IMR-90 (cell line): ENCODE results near the gene SLIT3. TPM values are rescaled to one million over a fixed set of nuclear protein-coding genes. Genes with fewer than 3 reads are reported as not detected.

ENCODE experiments used
- ATAC-seq: fragments of 200-7000 bp; cut with Tn5 transposase; 2 replicates; pipeline ENCODE4 v1.9.1; 2020; ENCODE audit warnings: low read depth, mild to moderate bottlenecking, moderate library complexity
- BruUV-seq: library from RNA; stranded (reverse); fragments of 400-500 nt; replicated peaks from 2 replicates; lab custom pipeline; 2021; lab: Mats Ljungman, UMichigan
- CTCF ChIA-PET: fragments of 300-600 bp; formaldehyde crosslinking; extraction: SDS; loops from one replicate; lab custom pipeline; 2021; ENCODE audit warnings: antibody characterized with exemption; lab: Yijun Ruan, JAX
- POLR2A ChIA-PET: fragments of 300-600 bp; sonication (Branson Sonifier 250); formaldehyde crosslinking; loops from one replicate; lab custom pipeline; 2022; ENCODE audit warnings: antibody characterized with exemption; ENCODE audit not compliant: unreplicated experiment; lab: Charles Lee
- DNase-seq: peaks from one replicate; pipeline ENCODE4 v3.0.0; 2013
- H2AFZ ChIP-seq: replicated peaks from 2 replicates; pipeline ENCODE3; 2013; ENCODE audit warnings: low read length, mild to moderate bottlenecking; ENCODE audit not compliant: poor library complexity
- H2AK5ac ChIP-seq: 2 replicates; pipeline ENCODE4 v1.6.1; 2013; ENCODE audit warnings: low read depth, low read length, inconsistent platforms
- H2AK9ac ChIP-seq: replicated peaks from 2 replicates; pipeline ENCODE3; 2013; ENCODE audit warnings: mild to moderate bottlenecking, low read depth, low read length, moderate library complexity; ENCODE audit not compliant: poor library complexity
- H2BK120ac ChIP-seq: 2 replicates; pipeline ENCODE4 v1.6.1; 2013; ENCODE audit warnings: low read depth, low read length, inconsistent platforms
- H2BK15ac ChIP-seq: 3 replicates; pipeline ENCODE4 v1.6.1; 2013; ENCODE audit warnings: low read depth, low read length, inconsistent platforms
- H2BK20ac ChIP-seq: 2 replicates; pipeline ENCODE4 v1.6.1; 2013; ENCODE audit warnings: low read depth, mild to moderate bottlenecking, inconsistent platforms, low read length, moderate library complexity
- H2BK5ac ChIP-seq: 2 replicates; pipeline ENCODE4 v1.6.1; 2013; ENCODE audit warnings: mild to moderate bottlenecking, low read depth, low read length, inconsistent platforms; ENCODE audit not compliant: poor library complexity, severe bottlenecking
- H3K14ac ChIP-seq: replicated peaks from 2 replicates; pipeline ENCODE4 v1.6.1; 2013; ENCODE audit warnings: low read depth, low read length, inconsistent platforms
- H3K18ac ChIP-seq: 2 replicates; pipeline ENCODE4 v1.6.1; 2013; ENCODE audit warnings: low read depth, low read length, control low read depth
- H3K23ac ChIP-seq: 2 replicates; pipeline ENCODE4 v1.6.1; 2013; ENCODE audit warnings: low read depth, low read length, inconsistent platforms
- H3K27ac ChIP-seq: 2 replicates; pipeline ENCODE4 v1.5.1; 2013; ENCODE audit warnings: mild to moderate bottlenecking, control low read depth, low read length; ENCODE audit not compliant: insufficient read depth
- H3K27me3 ChIP-seq: 2 replicates; pipeline ENCODE4 v1.6.1; 2013; ENCODE audit warnings: low read length; ENCODE audit not compliant: control insufficient read depth, insufficient read depth
- H3K36me3 ChIP-seq: 2 replicates; pipeline ENCODE4 v1.6.1; 2013; ENCODE audit warnings: low read length, mixed read lengths; ENCODE audit not compliant: control insufficient read depth, insufficient read depth
- H3K4ac ChIP-seq: 2 replicates; pipeline ENCODE4 v1.6.1; 2013; ENCODE audit warnings: low read depth, low read length, inconsistent platforms
- H3K4me1 ChIP-seq: 2 replicates; pipeline ENCODE4 v1.6.1; 2013; ENCODE audit warnings: low read length, mixed read lengths; ENCODE audit not compliant: control insufficient read depth, insufficient read depth
- H3K4me2 ChIP-seq: 2 replicates; pipeline ENCODE4 v1.6.1; 2013; ENCODE audit warnings: low read depth, mild to moderate bottlenecking, control low read depth, low read length, moderate library complexity
- H3K4me3 ChIP-seq: 2 replicates; pipeline ENCODE4 v1.5.1; 2013; ENCODE audit warnings: low read depth, mild to moderate bottlenecking, control low read depth, low read length, moderate library complexity; ENCODE audit not compliant: insufficient read depth
- H3K56ac ChIP-seq: 2 replicates; pipeline ENCODE4 v1.6.1; 2013; ENCODE audit warnings: low read length, inconsistent platforms; ENCODE audit not compliant: insufficient read depth; ENCODE audit errors: extremely low read depth
- H3K79me1 ChIP-seq, 2 experiments: 2 replicates each; pipeline ENCODE4 v1.6.1; 2013; ENCODE audit warnings: low read length in 2 of 2, inconsistent platforms in 1 of 2, low read depth in 1 of 2
- H3K9ac ChIP-seq: 2 replicates; pipeline ENCODE4 v1.6.1; 2013; ENCODE audit warnings: low read depth, low read length, control low read depth
- H3K9me1 ChIP-seq: 2 replicates; pipeline ENCODE4 v1.6.1; 2013; ENCODE audit warnings: low read length, inconsistent platforms; ENCODE audit not compliant: insufficient read depth
- H3K9me3 ChIP-seq: 2 replicates; pipeline ENCODE4 v1.6.1; 2013; ENCODE audit warnings: low read length; ENCODE audit not compliant: control insufficient read depth, insufficient read depth
- H4K20me1 ChIP-seq: 2 replicates; pipeline ENCODE4 v1.6.1; 2013; ENCODE audit warnings: low read length, inconsistent platforms; ENCODE audit not compliant: insufficient read depth
- H4K5ac ChIP-seq: 2 replicates; pipeline ENCODE4 v1.6.1; 2013; ENCODE audit warnings: mild to moderate bottlenecking, low read depth, low read length, control low read depth
- H4K8ac ChIP-seq, 2 experiments: 2 replicates each; pipeline ENCODE4 v1.6.1; 2013; ENCODE audit warnings: low read depth in 2 of 2, low read length in 2 of 2, control low read depth in 1 of 2, inconsistent platforms in 1 of 2
- H4K91ac ChIP-seq: 2 replicates; pipeline ENCODE4 v1.6.1; 2013; ENCODE audit warnings: low read depth, low read length, inconsistent platforms; ENCODE audit not compliant: insufficient read depth
- BHLHE40 ChIP-seq: fragments of 150-350 bp; IDR thresholded peaks from 2 replicates; pipeline ENCODE4 v1.6.1; 2016; ENCODE audit warnings: mild to moderate bottlenecking, low read depth, low read length
- CEBPB ChIP-seq: IDR thresholded peaks from 2 replicates; pipeline ENCODE4 v1.6.1; 2012; ENCODE audit warnings: low read depth, low read length, improper control_type of control experiment
- CHD1 ChIP-seq: IDR thresholded peaks from 2 replicates; pipeline ENCODE4 v1.6.1; 2012; ENCODE audit warnings: low read depth, low read length, improper control_type of control experiment
- ELK1 ChIP-seq: fragments of 150-350 bp; IDR thresholded peaks from 2 replicates; pipeline ENCODE4 v1.6.1; 2016; ENCODE audit warnings: low read depth, mild to moderate bottlenecking, low read length, moderate library complexity, borderline replicate concordance
- FOS ChIP-seq: fragments of 150-350 bp; IDR thresholded peaks from 2 replicates; pipeline ENCODE4 v1.6.1; 2016; ENCODE audit warnings: low read depth, low read length
- MAFK ChIP-seq: IDR thresholded peaks from 2 replicates; pipeline ENCODE4 v1.6.1; 2012; ENCODE audit warnings: low read depth, low read length, improper control_type of control experiment
- MAZ ChIP-seq: IDR thresholded peaks from 2 replicates; pipeline ENCODE4 v1.6.1; 2012; ENCODE audit warnings: low read depth, mild to moderate bottlenecking, low read length, improper control_type of control experiment, moderate library complexity, borderline replicate concordance
- MXI1 ChIP-seq: IDR thresholded peaks from 2 replicates; pipeline ENCODE4 v1.6.1; 2012; ENCODE audit warnings: low read depth, mild to moderate bottlenecking, low read length, moderate library complexity, borderline replicate concordance
- NFE2L2 ChIP-seq: fragments of 150-350 bp; IDR thresholded peaks from 2 replicates; pipeline ENCODE4 v1.6.1; 2016; ENCODE audit warnings: low read depth, mild to moderate bottlenecking, low read length
- POLR2A ChIP-seq: IDR thresholded peaks from 2 replicates; pipeline ENCODE4 v1.6.1; 2012; ENCODE audit warnings: mild to moderate bottlenecking, low read depth, low read length
- RAD21 ChIP-seq: IDR thresholded peaks from 2 replicates; pipeline ENCODE4 v1.6.1; 2012; ENCODE audit warnings: low read length, improper control_type of control experiment
- RCOR1 ChIP-seq: IDR thresholded peaks from 2 replicates; pipeline ENCODE4 v1.6.1; 2012; ENCODE audit warnings: mild to moderate bottlenecking, low read length, improper control_type of control experiment; ENCODE audit not compliant: insufficient replicate concordance
- RFX5 ChIP-seq: IDR thresholded peaks from 2 replicates; pipeline ENCODE4 v1.8.0; 2012; ENCODE audit warnings: low read depth, mild to moderate bottlenecking, low read length, moderate library complexity
- SMC3 ChIP-seq: fragments of 150-350 bp; IDR thresholded peaks from 2 replicates; pipeline ENCODE4 v1.6.1; 2016; ENCODE audit warnings: low read depth, mild to moderate bottlenecking, antibody characterized with exemption, low read length, moderate library complexity
- WGBS, 2 experiments: methylation state at CpG; one replicate each; pipeline versions ENCODE4 v1.1.5 to v1.1.7; 2013; ENCODE audit warnings: missing lambda C conversion rate in 2 of 2; ENCODE audit not compliant: insufficient read length in 1 of 2; ENCODE audit errors: extremely low coverage in 2 of 2; 5-methylcytosine and 5-hydroxymethylcytosine counted together
- dilution Hi-C: fragments of 300-500 bp; cut with HindIII; formaldehyde crosslinking; loops from one replicate; pipeline ENCODE4 v1.14.3; 2018; ENCODE audit warnings: low sequenced_read_pairs; ENCODE audit not compliant: unreplicated experiment
- in situ Hi-C: fragments of 300-500 bp; cut with MboI; formaldehyde crosslinking; loops from 3 replicates; pipeline ENCODE4 v1.14.3; 2019; ENCODE audit warnings: low sequenced_read_pairs, inconsistent platforms, mixed read lengths
- intact Hi-C: fragments of 100-400 bp; cut with micrococcal nuclease; formaldehyde crosslinking; loops from 2 replicates; pipeline ENCODE4 v1.10.0; 2022
- polyA plus RNA-seq, 3 experiments: library from polyadenylated mRNA; depleted of rRNA; stranded (reverse); fragments of >200 nt; gene quantifications; 2 replicates each; pipeline ENCODE4 v1.2.3, GENCODE V29; 2012; ENCODE audit warnings: low replicate concordance in 1 of 3
- total RNA-seq: library from RNA; depleted of rRNA; stranded (reverse); fragments of >200 nt; gene quantifications from 2 replicates; pipeline ENCODE4 v1.2.3, GENCODE V29; 2012
- TF ChIP-seq, protein P1 (sequence below): conservative IDR thresholded peaks from 2 replicates; pipeline ENCODE4 v1.5.1; 2012; ENCODE audit warnings: mild to moderate bottlenecking, low read depth, low read length, improper control_type of control experiment
- TF ChIP-seq, protein P2 (sequence below): fragments of 150-350 bp; IDR thresholded peaks from 2 replicates; pipeline ENCODE4 v1.6.1; 2017; ENCODE audit warnings: mild to moderate bottlenecking, antibody characterized with exemption, low read length, low read depth

SLIT3 gene
- total and polyA plus RNA-seq, 2 of the 4 experiments (the other 2 are of a cell fraction) = 0.18 to 0.50 TPM

GRCh38 chr5:168931638-168932345 lies 369.1 kb downstream of the SLIT3 start:
- Histone ChIP-seq H4K8ac (no peak overlapping the region), H2AK5ac (no peak overlapping the region), H3K9me3 (no peaks in the 10 kb centered on the region), H2BK20ac (no peak overlapping the region), H3K18ac (no peak overlapping the region), H3K27me3 (no peaks in the 10 kb centered on the region), H3K27ac (no peak overlapping the region), H3K56ac (no peak overlapping the region), H3K4me2 (no peak overlapping the region), H3K36me3 (no peaks in the 10 kb centered on the region), H3K9me1 (no peaks in the 10 kb centered on the region), H2BK5ac (no peak overlapping the region), H3K4me1 (no peaks in the 10 kb centered on the region), H3K79me1 (no peaks in the 10 kb centered on the region), H3K4me3 (no peak overlapping the region), H4K20me1 (no peaks in the 10 kb centered on the region), H2AFZ (no peak overlapping the region), H3K23ac (no peak overlapping the region), H4K5ac (no peak overlapping the region), H3K9ac (no peak overlapping the region), H3K4ac (no peak overlapping the region), H4K91ac (no peak overlapping the region), H3K14ac (no peak overlapping the region), H2BK120ac (no peak overlapping the region), H2BK15ac (no peak overlapping the region), H2AK9ac (no peak overlapping the region)
- no CpG with 5 or more reads among the region's 8 CpGs for WGBS, 2 experiments
- ChIA-PET POLR2A (no interaction called here), CTCF (no interaction called here)
- dilution Hi-C loops = no loop called here
- ATAC-seq = no peak
- TF ChIP-seq BHLHE40 (no peak), RAD21 (no peak), MAFK (no peak), CEBPB (no peak), ELK1 (no peak), MXI1 (no peak), FOS (no peak), MAZ (no peak), RFX5 (no peak), SMC3 (no peak), RCOR1 (no peak), NFE2L2 (no peak), POLR2A (no peak), CHD1 (no peak)
- TF ChIP-seq, protein P1, sequence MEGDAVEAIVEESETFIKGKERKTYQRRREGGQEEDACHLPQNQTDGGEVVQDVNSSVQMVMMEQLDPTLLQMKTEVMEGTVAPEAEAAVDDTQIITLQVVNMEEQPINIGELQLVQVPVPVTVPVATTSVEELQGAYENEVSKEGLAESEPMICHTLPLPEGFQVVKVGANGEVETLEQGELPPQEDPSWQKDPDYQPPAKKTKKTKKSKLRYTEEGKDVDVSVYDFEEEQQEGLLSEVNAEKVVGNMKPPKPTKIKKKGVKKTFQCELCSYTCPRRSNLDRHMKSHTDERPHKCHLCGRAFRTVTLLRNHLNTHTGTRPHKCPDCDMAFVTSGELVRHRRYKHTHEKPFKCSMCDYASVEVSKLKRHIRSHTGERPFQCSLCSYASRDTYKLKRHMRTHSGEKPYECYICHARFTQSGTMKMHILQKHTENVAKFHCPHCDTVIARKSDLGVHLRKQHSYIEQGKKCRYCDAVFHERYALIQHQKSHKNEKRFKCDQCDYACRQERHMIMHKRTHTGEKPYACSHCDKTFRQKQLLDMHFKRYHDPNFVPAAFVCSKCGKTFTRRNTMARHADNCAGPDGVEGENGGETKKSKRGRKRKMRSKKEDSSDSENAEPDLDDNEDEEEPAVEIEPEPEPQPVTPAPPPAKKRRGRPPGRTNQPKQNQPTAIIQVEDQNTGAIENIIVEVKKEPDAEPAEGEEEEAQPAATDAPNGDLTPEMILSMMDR = no peak
- TF ChIP-seq, protein P2, sequence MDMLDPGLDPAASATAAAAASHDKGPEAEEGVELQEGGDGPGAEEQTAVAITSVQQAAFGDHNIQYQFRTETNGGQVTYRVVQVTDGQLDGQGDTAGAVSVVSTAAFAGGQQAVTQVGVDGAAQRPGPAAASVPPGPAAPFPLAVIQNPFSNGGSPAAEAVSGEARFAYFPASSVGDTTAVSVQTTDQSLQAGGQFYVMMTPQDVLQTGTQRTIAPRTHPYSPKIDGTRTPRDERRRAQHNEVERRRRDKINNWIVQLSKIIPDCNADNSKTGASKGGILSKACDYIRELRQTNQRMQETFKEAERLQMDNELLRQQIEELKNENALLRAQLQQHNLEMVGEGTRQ = no peak
- no TSS peak for BruUV-seq
- in situ Hi-C loops = no loop called here
- intact Hi-C loops = no loop called here
- no peak for DNase-seq
